OCI-LY3 (cell line): ENCODE data around the gene JOSD1.

Experiments
- H2AFZ ChIP-seq: fragments of 200-600, 300-600 bp; shearing (Covaris generic); 2 replicates; pipeline ENCODE4 v1.6.0; 2014; ENCODE audit warnings: antibody characterized with exemption, low read depth, low read length
- H3K27ac ChIP-seq: fragments of 200-600, 300-600 bp; sonication (generic); 2 replicates; pipeline ENCODE4 v1.5.1; 2014; ENCODE audit warnings: mild to moderate bottlenecking, low read length, moderate library complexity, mixed read lengths
- H3K27me3 ChIP-seq: fragments of 200-600, 300-600 bp; sonication (generic); 2 replicates; pipeline ENCODE4 v1.6.1; 2014; ENCODE audit warnings: low read depth, low read length, mixed read lengths
- H3K36me3 ChIP-seq: fragments of 200-600, 300-600 bp; sonication (generic); replicated peaks from 2 replicates; pipeline ENCODE3; 2014; ENCODE audit warnings: low read depth, low read length, mixed read lengths
- H3K4me1 ChIP-seq: fragments of 300-600, 200-600 bp; sonication (generic); 2 replicates; pipeline ENCODE4 v1.6.1; 2014; ENCODE audit warnings: low read length, mixed read lengths
- H3K4me2 ChIP-seq: fragments of 200-600, 300-600 bp; sonication (generic); 2 replicates; pipeline ENCODE4 v1.6.1; 2014; ENCODE audit warnings: low read length, mixed read lengths
- H3K4me3 ChIP-seq: fragments of 300-600, 200-600 bp; sonication (generic); 2 replicates; pipeline ENCODE4 v1.5.1; 2014; ENCODE audit warnings: antibody characterized with exemption, mild to moderate bottlenecking, low read length, moderate library complexity
- H3K79me2 ChIP-seq: fragments of 300-600, 200-600 bp; shearing (Covaris generic); 2 replicates; pipeline ENCODE4 v1.6.1; 2014; ENCODE audit warnings: mild to moderate bottlenecking, low read length, mixed read lengths
- H3K9ac ChIP-seq: fragments of 300-600, 200-600 bp; shearing (Covaris generic); 2 replicates; pipeline ENCODE4 v1.6.0; 2014; ENCODE audit warnings: mild to moderate bottlenecking, low read length, moderate library complexity
- H3K9me3 ChIP-seq: fragments of 200-600, 300-600 bp; shearing (Covaris generic); 2 replicates; pipeline ENCODE4 v1.6.1; 2014; ENCODE audit warnings: low read length, mixed read lengths; ENCODE audit not compliant: insufficient read depth
- H4K20me1 ChIP-seq: fragments of 200-600, 300-600 bp; sonication (generic); 2 replicates; pipeline ENCODE4 v1.6.1; 2016; ENCODE audit warnings: low read length, mixed read lengths; ENCODE audit not compliant: insufficient read depth
- CTCF ChIP-seq: fragments of 200-600, 300-600 bp; sonication (generic); IDR thresholded peaks from 2 replicates; pipeline ENCODE4 v1.5.1; 2014; ENCODE audit warnings: antibody characterized with exemption, low read length, low read depth
- EZH2phosphoT487 ChIP-seq: fragments of 200-600 bp; shearing (Covaris generic); IDR thresholded peaks from 2 replicates; pipeline ENCODE4 v1.6.1; 2018; ENCODE audit warnings: antibody characterized with exemption, mixed run types, low read depth

JOSD1 gene

GRCh38 chr22:38716826-38717225 is 16.1 kb upstream of the JOSD1 start:
- peaks cover 55% of the 10 kb centered on the region for H3K36me3 ChIP-seq
- no peaks in the 10 kb centered on the region for H3K4me1 ChIP-seq
- no peak overlapping the region for H3K27ac ChIP-seq
- H3K4me2 ChIP-seq: no peak overlapping the region
- no peaks in the 10 kb centered on the region for H3K9me3 ChIP-seq
- TF ChIP-seq CTCF: no peak
- no peak for TF ChIP-seq EZH2phosphoT487
- H4K20me1 ChIP-seq: peaks cover 63% of the 10 kb centered on the region
- H3K27me3 ChIP-seq: no peaks in the 10 kb centered on the region
- H3K4me3 ChIP-seq: no peak overlapping the region
- no peak overlapping the region for H2AFZ ChIP-seq
- H3K9ac ChIP-seq: no peak overlapping the region
- H3K79me2 ChIP-seq: peaks cover 63% of the 10 kb centered on the region

- H3K4me1 ChIP-seq: no peaks in the 10 kb centered on the region
- peaks cover 51% of the 10 kb centered on the region for H3K36me3 ChIP-seq
- no peak overlapping the region for H3K4me3 ChIP-seq
- H3K9me3 ChIP-seq: no peaks in the 10 kb centered on the region
- peaks cover 69% of the 10 kb centered on the region for H3K79me2 ChIP-seq
- H4K20me1 ChIP-seq: peaks cover 67% of the 10 kb centered on the region
- H3K27ac ChIP-seq: no peak overlapping the region
- H2AFZ ChIP-seq: no peak overlapping the region
- no peak for TF ChIP-seq CTCF
- no peak for TF ChIP-seq EZH2phosphoT487
- H3K4me2 ChIP-seq: no peak overlapping the region
- H3K27me3 ChIP-seq: no peaks in the 10 kb centered on the region
- no peak overlapping the region for H3K9ac ChIP-seq
These were observed 15.5 kb upstream of the JOSD1 start for GRCh38 chr22:38716271-38716670.

GRCh38 chr22:38715852-38716251 is 15.1 kb upstream of the JOSD1 start:
- Histone ChIP-seq H3K9ac (no peak overlapping the region), H3K79me2 (peaks cover 73% of the 10 kb centered on the region), H3K4me3 (no peak overlapping the region), H3K27me3 (no peaks in the 10 kb centered on the region), H4K20me1 (peaks cover 72% of the 10 kb centered on the region), H3K4me2 (no peak overlapping the region), H3K36me3 (peaks cover 56% of the 10 kb centered on the region), H3K9me3 (no peaks in the 10 kb centered on the region), H2AFZ (no peak overlapping the region), H3K27ac (no peak overlapping the region), H3K4me1 (no peaks in the 10 kb centered on the region)
- TF ChIP-seq CTCF (no peak), EZH2phosphoT487 (no peak)

GRCh38 chr22:38715176-38715764 is 14.5 kb upstream of the JOSD1 start:
- no peaks in the 10 kb centered on the region for H3K4me1 ChIP-seq
- no peaks in the 10 kb centered on the region for H3K9me3 ChIP-seq
- H3K9ac ChIP-seq: no peak overlapping the region
- H3K4me2 ChIP-seq: no peak overlapping the region
- H3K4me3 ChIP-seq: no peak overlapping the region
- H3K79me2 ChIP-seq: peaks cover 79% of the 10 kb centered on the region
- peaks cover 56% of the 10 kb centered on the region for H3K36me3 ChIP-seq
- no peak overlapping the region for H2AFZ ChIP-seq
- H3K27me3 ChIP-seq: no peaks in the 10 kb centered on the region
- H3K27ac ChIP-seq: no peak overlapping the region
- TF ChIP-seq EZH2phosphoT487: no peak
- TF ChIP-seq CTCF: no peak
- peaks cover 77% of the 10 kb centered on the region for H4K20me1 ChIP-seq
